ENCODE measurements around the gene CRABP1. TPM values are rescaled to one million over a fixed set of nuclear protein-coding genes. Genes with fewer than 3 reads are reported as not detected.

CRABP1 gene
- total RNA-seq, 1 experiment from 2014 or later = not detected

DNA sequence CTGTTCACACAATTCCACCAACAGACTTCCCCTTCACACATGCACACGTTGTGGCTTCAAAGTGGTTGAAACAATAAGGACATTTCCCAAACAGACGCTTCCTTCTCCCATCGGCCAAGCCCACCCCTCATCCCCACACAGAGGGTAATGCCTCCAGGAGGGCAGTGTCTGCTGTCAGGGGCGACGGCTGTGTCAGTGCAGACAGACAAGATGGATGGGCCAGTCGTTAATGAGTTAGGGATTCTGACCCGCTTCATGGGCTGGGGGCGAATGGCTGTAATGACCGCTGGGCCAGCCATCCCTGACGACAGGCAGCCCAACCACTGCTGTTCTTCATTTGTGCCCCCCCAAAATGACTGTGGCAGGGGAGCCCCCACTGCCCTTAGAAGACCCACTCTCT is 20.6 kb upstream of the CRABP1 start:
- H3K27me3 Mint-ChIP-seq (ENCODE audit: unreplicated experiment) = peaks cover 24% of the 10 kb centered on the region
- H3K4me1 Mint-ChIP-seq (ENCODE audit: low read depth, unreplicated experiment) = peaks cover 20% of the 10 kb centered on the region
- CTCF ChIA-PET = interaction anchor here (1.4 kb wide), 1 partner anchor 8 kb away, joined by 3 read pairs; no protein-coding TSS in a partner anchor
- BruUV-seq (replicated peaks) = no TSS peak
- intact Hi-C loops (cut with micrococcal nuclease; ENCODE audit: unreplicated experiment) = loop anchor here (10.0 kb wide), 2 partner anchors 165 to 385 kb away; no protein-coding TSS in a partner anchor
- no peak overlapping the region for H3K27ac Mint-ChIP-seq (ENCODE audit: unreplicated experiment)
- no peaks in the 10 kb centered on the region for H3K9me3 Mint-ChIP-seq (ENCODE audit: low read depth, unreplicated experiment)
- no peak overlapping the region for H3K4me3 Mint-ChIP-seq (ENCODE audit: low read depth, unreplicated experiment)
- no peak for DNase-seq
- no peak for TF ChIP-seq CTCF (IDR thresholded peaks at IDR 0.05; ENCODE audit: unreplicated experiment)
- H3K36me3 Mint-ChIP-seq (ENCODE audit: insufficient read depth, unreplicated experiment) = peaks cover 9% of the 10 kb centered on the region

GRCh38 chr15:78320183-78320582 is 20.0 kb upstream of the CRABP1 start:
- intact Hi-C loops (cut with micrococcal nuclease; ENCODE audit: unreplicated experiment) = no loop called here
- Mint-ChIP-seq H3K9me3 (ENCODE audit: low read depth, unreplicated experiment) (no peaks in the 10 kb centered on the region), H3K4me1 (ENCODE audit: low read depth, unreplicated experiment) (peaks cover 20% of the 10 kb centered on the region), H3K36me3 (ENCODE audit: insufficient read depth, unreplicated experiment) (peaks cover 9% of the 10 kb centered on the region), H3K4me3 (ENCODE audit: low read depth, unreplicated experiment) (no peak overlapping the region), H3K27me3 (ENCODE audit: unreplicated experiment) (peaks cover 30% of the 10 kb centered on the region), H3K27ac (ENCODE audit: unreplicated experiment) (no peak overlapping the region)
- BruUV-seq (replicated peaks) = no TSS peak
- no peak for DNase-seq
- CTCF ChIA-PET = interaction anchor here (1.4 kb wide), 1 partner anchor 9 kb away, joined by 3 read pairs; no protein-coding TSS in a partner anchor
- no peak for TF ChIP-seq CTCF (IDR thresholded peaks at IDR 0.05; ENCODE audit: unreplicated experiment)

- TF ChIP-seq CTCF (IDR thresholded peaks at IDR 0.05; ENCODE audit: unreplicated experiment) = no peak
- peaks cover 9% of the 10 kb centered on the region for H3K36me3 Mint-ChIP-seq (ENCODE audit: insufficient read depth, unreplicated experiment)
- no peaks in the 10 kb centered on the region for H3K9me3 Mint-ChIP-seq (ENCODE audit: low read depth, unreplicated experiment)
- BruUV-seq (replicated peaks) = no TSS peak
- no peak for DNase-seq
- H3K4me3 Mint-ChIP-seq (ENCODE audit: low read depth, unreplicated experiment) = no peak overlapping the region
- peaks cover 19% of the 10 kb centered on the region for H3K4me1 Mint-ChIP-seq (ENCODE audit: low read depth, unreplicated experiment)
- intact Hi-C loops (cut with micrococcal nuclease; ENCODE audit: unreplicated experiment) = no loop called here
- H3K27ac Mint-ChIP-seq (ENCODE audit: unreplicated experiment) = no peak overlapping the region
- peaks cover 30% of the 10 kb centered on the region for H3K27me3 Mint-ChIP-seq (ENCODE audit: unreplicated experiment)
- CTCF ChIA-PET = interaction anchor here (0.6 to 1.4 kb wide), 2 partner anchors 10 to 64 kb away, joined by 3 to 4 read pairs; no protein-coding TSS in a partner anchor
Observed at GRCh38 chr15:78321041-78321570, 19.0 kb upstream of the CRABP1 start.

DNA sequence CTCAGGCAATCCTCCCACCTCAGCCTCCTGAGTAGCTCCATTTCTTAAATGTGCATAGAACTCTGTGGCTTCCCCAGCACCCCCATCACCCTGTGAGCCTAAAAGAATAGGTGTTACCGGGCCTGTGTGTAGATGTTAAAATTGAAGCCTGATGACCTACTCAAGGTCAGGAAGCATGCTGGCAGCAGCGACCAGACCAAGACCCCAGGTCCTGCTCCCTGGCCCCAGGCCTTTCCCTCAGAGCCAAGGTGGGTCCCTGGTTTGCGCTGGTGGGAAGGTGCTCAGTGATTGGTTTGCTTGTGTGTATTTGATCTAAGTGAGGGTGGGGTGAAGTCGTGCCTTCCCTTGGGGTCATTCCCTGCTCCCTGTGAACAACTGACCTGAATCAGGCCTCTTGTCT is 18.4 kb upstream of the CRABP1 start:
- peaks cover 5% of the 10 kb centered on the region for H3K36me3 Mint-ChIP-seq (ENCODE audit: insufficient read depth, unreplicated experiment)
- H3K4me1 Mint-ChIP-seq (ENCODE audit: low read depth, unreplicated experiment) = peaks cover 12% of the 10 kb centered on the region

More for the DNA sequence above, 18.4 kb upstream of the CRABP1 start:
- CTCF ChIA-PET = interaction anchor here (0.6 kb wide), 1 partner anchor 63 kb away, joined by 4 read pairs; no protein-coding TSS in a partner anchor
- Mint-ChIP-seq H3K9me3 (ENCODE audit: low read depth, unreplicated experiment) (no peaks in the 10 kb centered on the region), H3K27ac (ENCODE audit: unreplicated experiment) (no peak overlapping the region), H3K4me3 (ENCODE audit: low read depth, unreplicated experiment) (no peak overlapping the region), H3K27me3 (ENCODE audit: unreplicated experiment) (peaks cover 30% of the 10 kb centered on the region)
- no TSS peak for BruUV-seq (replicated peaks)
- no peak for DNase-seq
- intact Hi-C loops (cut with micrococcal nuclease; ENCODE audit: unreplicated experiment) = no loop called here
- no peak for TF ChIP-seq CTCF (IDR thresholded peaks at IDR 0.05; ENCODE audit: unreplicated experiment)
